ENCODE data around the gene CADPS2.

DNA sequence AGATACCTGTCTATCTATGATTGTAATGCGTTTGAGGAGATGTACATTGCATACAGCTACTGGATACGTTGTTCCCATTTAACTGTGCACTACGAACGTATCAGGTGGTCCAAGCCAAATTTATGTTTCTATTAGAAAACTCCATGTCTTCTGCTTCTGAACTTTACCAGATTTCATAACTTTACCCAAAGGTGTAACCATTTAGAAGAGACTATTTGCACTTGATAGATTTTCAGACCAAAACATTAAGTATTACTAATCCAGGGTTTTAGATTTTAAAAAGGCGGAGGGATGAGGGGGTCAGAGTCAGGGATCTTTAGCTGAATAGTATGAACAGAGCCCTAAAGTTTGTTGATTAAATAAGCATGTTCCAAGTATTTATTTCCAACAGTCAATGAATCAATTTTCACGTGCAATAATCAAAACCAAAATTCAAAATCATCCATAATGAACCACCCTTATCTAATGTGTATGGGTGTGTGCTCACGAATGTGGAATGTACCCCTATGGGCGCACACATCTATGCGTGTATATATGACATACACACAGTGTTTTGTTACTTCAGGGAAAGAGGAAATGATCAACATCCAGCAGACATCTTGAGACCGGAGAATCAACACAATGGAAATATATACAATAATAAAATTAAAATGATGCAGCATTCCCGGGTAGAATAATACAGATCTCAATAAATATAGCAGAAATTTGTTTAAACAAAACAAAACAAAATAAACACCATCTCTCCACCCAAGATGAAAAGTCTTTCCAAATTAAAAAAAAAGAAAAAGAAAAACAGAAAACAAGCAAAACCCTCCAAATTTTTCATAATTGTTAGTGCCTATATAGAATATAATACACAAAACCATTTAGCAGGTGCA lies 585.1 kb downstream of the CADPS2 start:
- no peak for TF ChIP-seq CTCF (IDR thresholded peaks at IDR 0.05; ENCODE audit: insufficient read depth, low read depth, low read length)
- no peak for TF ChIP-seq EZH2 (IDR thresholded peaks at IDR 0.05; ENCODE audit: insufficient read depth, low read length)
